NCI-H2107 (cell line): ENCODE data around the gene TTC7B.
"Not testable (repeated sequence)": the region's sequence is repeated elsewhere in the genome, so short reads cannot be mapped to it uniquely, and the experiment has no call there.

Source experiments
- DNase-seq: peaks from one replicate; lab custom pipeline; 2025; lab: John Stamatoyannopoulos, UW

The TTC7B gene

DNA sequence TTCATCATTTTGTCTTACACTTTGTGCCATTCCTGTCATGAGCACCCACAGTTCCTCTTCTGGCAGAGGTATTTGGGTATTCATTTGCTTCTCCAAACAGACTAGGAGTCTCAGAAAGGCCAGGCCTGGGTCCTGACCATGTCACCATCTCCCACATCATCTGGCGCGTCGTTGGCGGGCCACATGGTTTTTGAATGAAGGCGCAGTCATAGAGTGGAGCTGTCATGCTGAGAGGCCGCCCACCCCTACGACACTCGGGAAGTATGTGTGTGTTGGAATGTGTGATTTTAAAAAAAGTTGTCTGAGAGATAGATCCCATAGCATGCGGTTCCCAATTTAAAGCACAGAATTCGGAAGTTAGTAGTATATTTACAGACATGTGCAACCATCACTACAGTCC is 15.6 kb upstream of the TTC7B start:
- DNase-seq, result no peak

DNA sequence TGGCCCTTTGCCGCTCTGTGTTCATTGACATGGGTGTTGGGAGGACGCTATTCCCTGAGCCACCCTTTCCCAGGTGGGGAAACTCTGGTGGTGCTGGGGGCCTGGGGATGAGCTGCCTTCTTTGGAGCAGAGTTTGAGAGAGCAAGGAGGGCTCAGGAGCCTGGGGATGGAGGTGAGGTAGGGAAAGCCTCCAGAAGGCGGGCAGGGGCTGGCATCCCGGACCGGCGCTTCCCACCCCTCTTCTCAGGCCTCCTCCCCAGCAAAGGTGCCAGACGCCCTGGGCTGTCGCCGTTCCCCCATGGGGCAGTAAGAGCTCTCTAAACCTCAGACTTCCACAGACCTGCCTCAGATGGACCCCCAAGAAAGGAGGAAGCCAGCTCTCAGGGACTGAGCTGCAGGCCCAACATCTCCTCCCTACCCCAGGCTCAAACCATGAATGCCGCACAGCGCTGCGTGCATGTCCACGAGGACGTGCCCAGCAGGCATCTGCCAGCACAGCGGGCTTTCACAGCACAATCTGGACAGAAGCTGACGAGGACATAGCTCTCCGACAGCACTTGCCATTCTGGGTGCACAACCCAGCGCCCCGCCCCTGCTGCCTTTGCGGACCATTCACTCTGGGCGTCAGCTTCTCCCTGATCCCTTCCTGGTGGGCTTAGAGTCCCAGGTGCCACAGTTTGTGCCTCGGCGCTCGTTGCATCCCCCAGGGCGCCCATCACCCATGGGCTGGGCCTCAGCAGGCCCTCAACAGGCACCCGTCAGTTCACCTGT is 14.9 kb upstream of the TTC7B start:
- no peak for DNase-seq

DNA sequence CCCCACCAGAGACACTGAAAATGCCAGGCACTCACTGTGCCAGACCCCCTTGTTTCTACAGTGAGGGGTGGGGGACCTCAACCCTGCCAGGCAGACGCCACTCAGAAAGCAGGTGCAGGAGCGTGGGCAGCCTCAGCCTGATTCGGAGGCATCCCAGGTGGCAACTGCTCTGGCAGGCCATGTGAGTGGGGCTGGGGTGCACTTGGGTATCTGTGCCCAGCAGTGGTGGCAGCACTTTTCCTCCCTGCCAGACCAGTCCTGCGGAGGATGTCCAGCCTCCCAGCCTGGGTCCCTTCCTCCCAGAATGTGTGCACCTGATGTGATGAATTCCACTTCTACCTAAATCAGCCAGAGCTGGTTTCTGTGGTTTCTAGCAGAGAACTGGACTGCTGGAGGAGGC is 13.4 kb upstream of the TTC7B start:
- DNase-seq, result no peak

DNA sequence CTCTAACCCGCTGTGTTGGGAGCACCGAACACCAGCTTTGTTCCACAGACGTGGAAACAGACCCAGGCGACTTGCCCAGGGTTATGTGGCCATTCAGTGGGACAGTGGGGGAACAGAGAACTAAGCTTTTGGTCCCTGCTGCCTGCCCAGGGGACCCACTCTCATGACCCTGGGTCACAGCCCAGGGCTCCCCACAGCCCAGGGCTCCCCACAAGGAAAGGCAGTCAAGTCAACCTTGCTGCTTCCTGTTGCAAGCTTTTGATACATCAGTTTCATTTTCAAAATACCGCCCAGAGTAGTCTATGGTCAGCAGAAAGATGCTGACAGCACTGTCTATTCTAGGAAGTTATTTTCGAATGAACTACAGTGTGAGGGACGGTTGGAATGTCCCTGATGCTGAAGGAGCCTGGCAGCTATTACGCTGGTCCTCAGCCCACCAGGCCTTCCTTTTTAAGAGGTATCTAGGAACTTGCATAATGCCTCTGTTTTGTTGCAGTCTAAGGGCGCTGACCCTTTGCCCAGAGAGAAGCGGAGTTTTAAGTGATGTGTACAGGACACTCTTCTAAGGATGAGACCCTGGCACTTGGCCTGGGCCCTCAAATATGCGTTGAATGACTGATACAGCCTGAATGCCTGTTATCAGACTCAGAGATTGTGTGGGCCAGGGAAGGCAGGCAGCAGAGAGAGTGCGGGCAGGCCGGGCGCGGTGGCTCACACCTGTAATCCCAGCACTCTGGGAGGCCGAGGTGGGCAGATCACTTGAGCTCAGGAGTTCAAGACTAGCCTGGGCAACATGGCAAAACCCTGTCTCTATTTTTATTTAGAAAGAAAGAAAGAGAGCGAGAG is 12.6 kb upstream of the TTC7B start:
- DNase-seq, result no peak

DNA sequence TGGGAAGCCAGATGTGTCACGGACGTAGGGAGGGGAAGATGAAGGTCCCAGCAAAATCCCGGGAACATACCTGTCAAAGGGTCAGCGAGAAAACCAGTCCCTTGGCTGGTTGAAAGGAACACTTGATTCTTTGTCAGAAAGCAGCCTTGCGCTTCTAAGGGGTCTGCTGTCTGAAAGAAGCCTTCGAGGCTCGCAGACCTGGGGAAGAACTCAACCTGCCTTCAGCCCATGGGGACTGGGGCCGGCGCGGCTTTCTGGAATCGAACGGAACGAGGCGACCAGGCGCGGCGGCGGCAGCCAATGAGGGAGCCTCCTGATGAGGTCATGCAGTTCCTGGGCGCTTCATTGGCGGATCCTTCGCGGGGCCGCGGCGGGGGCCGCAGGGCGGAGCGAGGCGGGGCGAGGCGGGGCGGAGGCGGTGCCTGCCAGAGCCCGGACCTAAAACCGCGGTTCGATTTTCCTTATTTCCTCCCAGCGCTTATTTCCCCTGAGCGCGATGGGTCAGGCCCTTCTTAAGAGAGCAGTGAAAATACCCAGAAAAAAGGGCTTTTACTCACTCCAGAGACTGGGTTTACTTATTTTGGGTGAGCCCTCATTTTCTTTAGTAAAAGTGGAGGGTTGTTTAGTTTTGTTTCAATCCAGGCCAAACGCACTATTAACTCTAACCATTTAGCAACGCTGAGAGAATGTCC is 11.8 kb upstream of the TTC7B start:
- no peak for DNase-seq

DNA sequence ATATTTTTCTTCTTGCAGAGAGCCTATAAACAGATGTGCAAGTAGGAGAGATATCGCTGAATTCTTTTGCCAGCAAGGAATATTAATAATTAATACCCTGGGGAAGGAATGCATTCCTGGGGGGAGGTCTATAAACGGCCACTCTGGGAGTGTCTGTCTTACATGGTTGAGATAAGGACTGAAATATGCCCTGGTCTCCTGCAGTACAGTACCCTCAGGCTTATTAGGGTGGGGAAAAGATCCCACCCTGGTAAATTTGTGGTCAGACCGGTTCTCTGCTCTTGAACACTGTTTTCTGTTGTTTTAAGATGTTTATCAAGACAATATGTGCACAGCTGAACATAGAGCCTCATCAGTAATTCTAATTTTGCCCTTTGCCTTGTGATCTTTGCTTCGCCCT is 7.3 kb upstream of the TTC7B start:
- DNase-seq, result not testable (repeated sequence)

DNA sequence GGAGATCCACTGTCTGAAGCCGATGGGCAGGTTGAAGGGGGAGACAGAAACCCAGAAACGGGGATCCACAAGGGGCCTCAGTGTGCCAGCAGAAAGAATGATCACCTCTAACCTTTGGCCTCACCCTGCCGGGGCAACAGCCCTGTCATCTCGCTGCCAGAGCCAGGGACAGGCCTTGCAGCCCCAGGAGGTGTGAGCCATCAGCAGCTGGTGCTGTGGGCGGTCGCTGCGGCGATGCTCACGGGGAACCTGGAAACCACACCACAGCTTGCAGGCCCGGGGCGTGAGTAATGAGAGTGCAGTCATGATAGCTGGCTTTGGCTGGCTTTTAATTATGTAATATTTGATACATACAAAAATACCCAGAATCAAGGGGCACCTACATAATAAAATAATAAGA is 4.7 kb upstream of the TTC7B start:
- DNase-seq, result peak; percentile 41

DNA sequence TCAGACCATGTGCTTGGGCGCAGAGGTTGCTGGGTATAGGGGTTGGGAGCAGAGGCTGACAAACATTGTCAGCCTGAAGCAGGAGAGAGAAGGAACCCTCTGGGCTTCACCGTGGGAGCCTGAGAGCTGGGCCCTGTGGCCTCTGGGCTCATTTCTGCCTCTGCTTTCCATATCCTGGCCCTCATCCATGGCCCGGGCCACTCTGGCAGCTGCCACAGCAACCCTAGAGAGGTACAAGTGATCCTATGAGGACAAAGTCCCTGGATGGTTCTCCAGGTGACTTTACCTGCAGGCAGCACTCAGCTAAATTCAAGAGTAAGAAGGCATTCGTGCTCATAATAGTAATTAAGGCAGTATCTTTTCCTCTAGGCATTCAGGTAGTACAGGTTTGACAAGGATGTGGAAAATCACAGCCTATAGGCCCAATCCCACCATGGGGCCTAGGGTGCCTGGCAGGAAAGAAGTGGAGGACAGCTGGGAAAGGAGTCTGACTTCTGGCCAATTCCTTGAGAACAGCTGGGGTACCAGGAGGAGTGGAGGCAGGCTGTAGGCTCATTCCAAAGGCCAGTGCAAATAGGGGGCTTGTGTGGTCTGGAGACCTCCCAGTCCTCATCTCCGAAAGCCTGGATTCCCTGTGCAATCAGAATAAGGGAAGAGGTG is 3.6 kb upstream of the TTC7B start:
- DNase-seq, result no peak

DNA sequence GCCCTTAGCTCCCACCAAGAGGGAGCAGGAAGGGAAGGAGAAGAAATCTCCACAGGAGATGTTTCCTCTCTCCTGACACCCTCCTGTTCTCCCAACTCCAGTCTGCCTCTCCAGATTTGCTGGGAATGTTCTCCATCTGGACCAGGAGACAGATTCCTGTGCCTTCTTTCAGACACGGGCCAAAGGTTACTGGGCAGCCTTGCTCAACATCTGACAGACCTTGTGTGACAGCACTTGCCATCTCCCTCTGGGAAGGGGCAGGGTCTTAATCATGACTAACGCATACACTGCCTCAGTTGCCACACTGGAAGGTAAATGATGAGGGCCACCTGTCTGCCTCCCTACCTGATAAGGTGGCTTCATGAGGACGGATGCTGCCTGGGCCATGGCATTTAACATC is 2.5 kb upstream of the TTC7B start:
- no peak for DNase-seq

DNA sequence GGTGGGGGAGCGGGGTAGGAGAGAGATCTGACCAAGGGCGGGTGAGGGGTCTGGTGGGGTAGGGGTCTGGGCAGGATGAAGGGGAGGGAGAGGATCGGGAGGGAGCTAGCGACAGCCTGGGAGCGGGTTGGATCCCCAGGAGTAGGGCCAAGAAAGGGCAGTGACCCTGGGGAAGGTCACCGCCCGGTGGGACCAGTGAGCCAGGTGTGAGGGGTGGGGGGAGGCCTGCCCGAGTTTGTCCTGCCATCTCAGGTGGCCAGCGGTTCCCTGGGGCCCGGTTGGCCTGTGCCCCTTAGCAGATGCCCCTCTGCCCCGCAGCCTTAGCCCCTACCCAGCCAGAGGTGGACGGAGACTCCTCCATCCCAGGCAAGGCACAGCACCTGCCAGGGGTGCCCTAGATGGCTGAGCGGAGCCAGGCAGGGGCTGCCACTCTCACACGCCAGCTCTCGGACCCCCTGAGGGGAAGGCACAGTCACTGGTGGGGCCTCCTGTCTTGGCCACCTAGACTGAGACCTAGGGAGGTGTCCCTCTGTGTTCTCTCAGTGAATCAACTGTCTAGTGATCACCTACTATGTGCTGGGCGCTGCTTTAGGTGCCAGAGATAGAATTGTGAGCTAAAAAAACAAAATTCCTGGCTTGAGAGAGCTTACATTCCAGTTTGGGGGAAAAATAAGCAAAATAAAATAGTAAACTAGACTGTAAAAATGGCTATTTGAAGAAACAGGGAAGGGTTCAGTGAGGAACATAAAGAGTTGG is 629 bp upstream of the TTC7B start:
- DNase-seq, result no peak

DNA sequence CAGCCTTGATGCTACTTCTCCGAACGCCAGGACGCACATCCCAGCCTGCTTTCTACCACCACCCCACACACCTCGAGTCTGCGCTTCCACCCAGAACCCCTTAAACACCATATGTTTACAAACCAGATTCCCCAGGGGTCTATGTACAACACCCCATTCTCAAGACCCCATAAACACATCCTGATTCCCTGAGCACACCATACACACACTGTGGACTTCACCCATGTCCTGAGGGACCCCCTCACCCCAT is 733 bp downstream of the TTC7B start:
- DNase-seq, result no peak

DNA sequence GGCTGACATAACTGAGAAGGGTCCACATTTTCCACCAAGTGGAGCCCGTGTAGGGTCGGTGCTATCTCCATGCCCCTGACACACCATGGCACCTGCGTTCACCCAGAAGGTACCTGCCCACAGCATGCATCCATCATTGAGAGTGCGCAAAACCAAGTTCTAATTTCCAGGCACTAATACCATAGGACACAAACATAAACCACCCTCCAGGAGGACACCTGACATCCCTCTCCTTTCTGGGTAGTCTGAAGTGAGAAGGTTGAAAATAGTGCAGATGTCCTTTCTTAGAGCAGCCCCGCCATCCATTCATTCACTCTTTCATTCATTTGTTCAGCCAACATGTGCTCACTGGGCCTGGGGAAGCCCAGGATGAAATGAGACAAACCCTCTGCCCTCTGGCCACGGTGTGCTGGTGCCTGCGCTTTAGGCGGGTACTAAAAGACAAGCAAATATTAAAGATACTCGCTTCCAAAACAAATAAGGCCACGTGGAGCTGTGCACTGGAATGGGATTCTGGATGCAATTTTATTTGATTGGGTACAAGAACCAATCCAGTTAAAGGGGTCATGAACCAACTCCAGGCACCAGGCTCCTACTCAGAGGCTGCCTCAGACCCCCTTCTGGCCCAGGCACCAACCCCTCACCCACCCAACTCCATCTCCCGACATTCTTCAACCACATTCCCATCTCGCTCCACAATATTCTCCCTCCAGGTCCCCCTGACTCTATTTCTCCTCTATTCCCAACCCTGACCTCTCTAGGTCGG is 1.2 kb downstream of the TTC7B start:
- DNase-seq, result no peak

DNA sequence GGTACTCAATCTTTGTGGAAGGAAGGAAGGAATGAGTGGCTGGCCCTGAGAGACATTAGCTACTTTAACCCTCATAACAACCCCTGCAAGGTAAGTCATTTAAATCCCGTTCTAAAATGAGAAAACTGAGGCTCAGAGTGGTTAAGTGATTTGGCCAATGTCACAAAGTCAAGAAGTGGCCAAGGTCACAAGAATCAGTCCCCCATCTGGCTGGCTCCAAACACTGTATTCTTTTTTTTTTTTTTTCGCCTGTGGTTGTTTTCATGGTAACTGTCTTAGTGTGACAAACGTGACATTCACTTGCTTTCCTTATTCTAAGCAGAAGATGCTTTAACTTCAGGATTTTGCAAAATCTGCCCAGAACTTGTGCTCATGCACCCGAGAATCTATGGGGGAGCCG is 2.8 kb downstream of the TTC7B start:
- no peak for DNase-seq

DNA sequence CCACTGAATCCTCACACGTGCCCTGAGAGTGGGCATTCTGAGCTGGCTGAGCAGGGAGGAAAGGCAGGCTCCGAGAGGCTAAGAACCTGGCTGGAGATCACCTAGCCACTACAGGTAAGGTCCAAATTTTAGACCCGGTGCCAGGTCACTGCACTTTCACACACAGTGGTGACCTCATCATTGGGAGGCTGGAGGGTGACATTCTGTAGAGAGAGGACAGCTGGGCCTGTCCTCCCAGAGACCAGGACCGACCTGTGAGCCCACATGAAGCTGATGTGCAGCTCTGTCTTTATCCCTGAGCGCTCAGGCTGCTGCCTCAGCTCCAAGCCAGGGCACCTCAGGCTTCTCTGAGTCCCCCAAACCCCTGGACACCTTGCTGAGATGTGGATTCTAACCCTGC is 4.1 kb downstream of the TTC7B start:
- no peak for DNase-seq

DNA sequence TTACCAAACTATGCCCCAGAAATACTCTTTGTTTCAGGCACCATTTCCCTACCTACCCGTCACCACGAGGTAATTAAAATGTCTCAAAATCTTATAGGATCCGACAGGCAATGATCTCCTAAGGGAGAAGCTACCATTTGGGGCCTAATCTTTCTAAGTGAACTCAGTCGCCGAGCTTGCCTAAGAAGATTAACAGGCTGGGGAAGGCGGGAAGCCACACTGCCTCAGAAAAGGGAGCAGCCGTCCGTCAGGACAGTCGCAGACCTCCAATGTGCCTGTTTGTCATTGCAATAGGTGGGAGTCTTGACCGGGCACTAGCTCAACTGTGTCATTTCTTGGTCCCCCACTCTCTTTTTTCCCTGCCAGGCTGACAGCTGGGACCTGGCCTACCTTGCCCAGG is 4.6 kb downstream of the TTC7B start:
- no peak for DNase-seq

DNA sequence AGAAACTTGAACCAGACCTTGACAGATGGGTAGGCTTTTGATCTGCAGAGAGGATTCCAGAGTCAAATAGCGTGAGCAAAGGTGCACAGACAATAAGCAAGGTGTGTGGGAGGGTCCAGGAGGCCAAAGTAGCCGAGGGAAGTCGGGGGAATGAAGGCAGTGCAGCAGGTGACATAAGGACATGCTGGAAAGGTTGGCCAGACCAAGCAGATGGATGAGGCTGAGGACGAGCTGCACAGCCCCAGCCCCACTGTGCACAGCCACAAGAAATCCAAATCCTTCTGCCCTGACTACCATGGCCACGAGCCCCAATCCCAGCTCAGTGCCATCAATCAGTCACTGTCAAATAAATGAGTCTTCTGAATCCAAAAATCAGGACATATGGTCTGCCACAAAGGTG is 5.4 kb downstream of the TTC7B start:
- no peak for DNase-seq

DNA sequence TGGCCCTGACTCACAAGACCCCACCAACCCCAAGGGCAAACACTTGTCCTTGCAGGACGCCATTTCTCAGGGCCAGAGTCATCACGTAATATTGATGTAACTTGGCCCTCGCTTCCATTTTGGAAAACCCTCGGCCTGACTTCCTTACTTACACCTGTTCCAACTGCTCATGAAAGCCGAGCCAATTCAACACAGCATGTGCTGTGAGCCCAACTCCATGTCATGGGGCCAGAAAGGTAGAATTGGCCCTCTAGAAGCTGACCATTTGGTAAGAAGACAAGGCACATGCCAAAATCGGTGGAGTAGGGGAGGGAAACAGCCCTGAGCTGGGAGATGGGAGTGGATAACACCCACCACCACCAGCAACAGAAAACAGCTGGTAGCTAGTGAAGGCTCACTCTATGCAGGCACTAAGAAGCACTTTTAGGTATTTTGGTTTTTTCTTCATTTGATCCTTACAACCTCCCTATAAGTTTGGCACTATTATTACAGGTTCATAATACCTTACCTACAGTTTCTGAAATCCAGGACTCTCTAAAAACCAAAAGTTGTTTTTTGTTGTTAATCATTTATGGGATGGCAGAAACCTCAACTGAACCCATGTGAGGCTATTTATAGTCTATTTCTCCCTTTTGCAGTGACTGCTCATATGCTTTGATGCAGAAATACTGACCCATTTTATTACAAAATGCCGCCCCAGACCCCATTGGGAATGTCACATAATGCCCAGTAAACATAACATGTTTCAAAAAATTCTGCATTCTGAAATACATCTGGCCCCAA is 6.5 kb downstream of the TTC7B start:
- DNase-seq, result no peak

DNA sequence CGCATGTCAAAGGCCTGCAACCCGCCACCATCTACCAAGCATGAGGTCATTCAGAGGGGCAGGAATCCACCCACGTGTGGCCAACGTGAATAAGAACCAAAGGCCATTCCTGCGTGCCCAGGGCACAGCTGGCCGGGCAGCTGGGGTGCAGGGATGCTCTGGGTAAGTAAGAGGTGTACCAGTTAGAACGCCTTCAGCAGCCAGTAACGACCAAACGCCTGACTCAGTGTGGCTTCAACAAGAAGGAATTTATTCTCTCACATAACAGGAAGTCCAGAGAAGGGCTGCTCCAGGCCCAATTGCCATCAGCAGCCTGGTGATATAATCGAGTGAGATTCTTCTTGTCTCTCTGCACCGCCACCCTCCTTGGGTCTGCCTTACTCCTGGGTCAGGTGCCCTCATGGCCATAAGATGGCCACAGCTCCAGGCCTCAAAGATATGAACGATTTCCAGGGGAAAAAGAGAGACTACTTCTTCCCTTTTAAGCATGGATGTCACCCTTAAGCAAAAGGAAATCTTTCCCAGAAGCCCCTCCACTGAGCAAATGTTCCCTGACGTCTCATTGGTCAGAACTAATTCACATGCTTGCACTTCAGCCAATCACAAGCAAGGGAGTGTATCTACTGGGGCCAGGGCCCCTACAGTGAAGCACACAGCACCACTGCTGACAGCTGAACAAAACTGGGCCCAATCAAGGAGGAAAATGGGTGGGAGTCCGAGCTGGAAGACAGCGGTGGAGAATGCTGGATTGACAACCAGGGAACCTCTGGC is 7.3 kb downstream of the TTC7B start:
- no peak for DNase-seq

DNA sequence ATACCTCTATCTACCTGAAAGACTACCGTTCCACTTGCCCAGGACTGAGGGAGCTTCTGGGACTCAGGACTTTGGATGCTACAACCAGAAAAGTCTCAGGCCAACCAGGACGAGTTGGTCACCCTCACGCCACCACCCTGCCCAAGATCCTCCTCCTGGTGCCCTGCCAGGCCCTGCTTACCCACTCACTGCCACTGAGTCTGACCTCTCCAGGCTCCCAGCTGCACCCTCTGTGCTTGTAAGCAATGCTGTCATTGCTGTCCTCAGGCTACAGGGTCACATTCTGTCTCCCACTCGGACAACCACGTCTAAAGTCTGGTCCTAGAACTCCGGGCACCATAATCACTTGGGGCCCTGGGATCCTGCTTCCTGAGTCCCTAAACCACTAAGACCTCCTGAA is 9.2 kb downstream of the TTC7B start:
- DNase-seq, result no peak
